ENCODE measurements around the gene BOD1L1.

DNA sequence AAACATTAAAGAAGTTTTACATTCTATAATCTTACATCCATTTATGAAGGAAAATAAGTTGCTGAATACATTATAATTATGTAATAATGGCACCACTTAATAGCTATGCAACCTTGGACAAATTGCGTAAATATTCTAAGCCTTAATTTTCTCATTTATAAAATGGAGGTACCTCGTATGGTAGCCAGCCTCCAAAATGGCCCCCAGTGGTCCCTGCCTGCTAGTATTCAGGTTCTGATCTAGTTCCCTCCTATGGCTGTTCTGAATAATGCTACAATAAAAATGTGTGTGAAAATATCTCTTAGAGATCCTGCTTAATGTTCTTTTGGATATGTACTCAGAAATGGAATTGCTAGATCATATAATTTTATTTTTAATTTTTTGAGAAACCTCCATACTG, 72.2 kb downstream of the BOD1L1 start:
- TF ChIP-seq, protein P1, sequence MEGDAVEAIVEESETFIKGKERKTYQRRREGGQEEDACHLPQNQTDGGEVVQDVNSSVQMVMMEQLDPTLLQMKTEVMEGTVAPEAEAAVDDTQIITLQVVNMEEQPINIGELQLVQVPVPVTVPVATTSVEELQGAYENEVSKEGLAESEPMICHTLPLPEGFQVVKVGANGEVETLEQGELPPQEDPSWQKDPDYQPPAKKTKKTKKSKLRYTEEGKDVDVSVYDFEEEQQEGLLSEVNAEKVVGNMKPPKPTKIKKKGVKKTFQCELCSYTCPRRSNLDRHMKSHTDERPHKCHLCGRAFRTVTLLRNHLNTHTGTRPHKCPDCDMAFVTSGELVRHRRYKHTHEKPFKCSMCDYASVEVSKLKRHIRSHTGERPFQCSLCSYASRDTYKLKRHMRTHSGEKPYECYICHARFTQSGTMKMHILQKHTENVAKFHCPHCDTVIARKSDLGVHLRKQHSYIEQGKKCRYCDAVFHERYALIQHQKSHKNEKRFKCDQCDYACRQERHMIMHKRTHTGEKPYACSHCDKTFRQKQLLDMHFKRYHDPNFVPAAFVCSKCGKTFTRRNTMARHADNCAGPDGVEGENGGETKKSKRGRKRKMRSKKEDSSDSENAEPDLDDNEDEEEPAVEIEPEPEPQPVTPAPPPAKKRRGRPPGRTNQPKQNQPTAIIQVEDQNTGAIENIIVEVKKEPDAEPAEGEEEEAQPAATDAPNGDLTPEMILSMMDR (IDR thresholded peaks at IDR 0.05): no peak
- TF ChIP-seq POLR2AphosphoS5 (IDR thresholded peaks at IDR 0.05; ENCODE audit: low read depth, low read length) (no peak), SIN3A (IDR thresholded peaks at IDR 0.05; ENCODE audit: borderline replicate concordance, insufficient read depth, low read depth, low read length) (no peak), TCF7L2 (IDR thresholded peaks at IDR 0.05; ENCODE audit: low read depth, low read length) (no peak)
- TF ChIP-seq, protein P2, sequence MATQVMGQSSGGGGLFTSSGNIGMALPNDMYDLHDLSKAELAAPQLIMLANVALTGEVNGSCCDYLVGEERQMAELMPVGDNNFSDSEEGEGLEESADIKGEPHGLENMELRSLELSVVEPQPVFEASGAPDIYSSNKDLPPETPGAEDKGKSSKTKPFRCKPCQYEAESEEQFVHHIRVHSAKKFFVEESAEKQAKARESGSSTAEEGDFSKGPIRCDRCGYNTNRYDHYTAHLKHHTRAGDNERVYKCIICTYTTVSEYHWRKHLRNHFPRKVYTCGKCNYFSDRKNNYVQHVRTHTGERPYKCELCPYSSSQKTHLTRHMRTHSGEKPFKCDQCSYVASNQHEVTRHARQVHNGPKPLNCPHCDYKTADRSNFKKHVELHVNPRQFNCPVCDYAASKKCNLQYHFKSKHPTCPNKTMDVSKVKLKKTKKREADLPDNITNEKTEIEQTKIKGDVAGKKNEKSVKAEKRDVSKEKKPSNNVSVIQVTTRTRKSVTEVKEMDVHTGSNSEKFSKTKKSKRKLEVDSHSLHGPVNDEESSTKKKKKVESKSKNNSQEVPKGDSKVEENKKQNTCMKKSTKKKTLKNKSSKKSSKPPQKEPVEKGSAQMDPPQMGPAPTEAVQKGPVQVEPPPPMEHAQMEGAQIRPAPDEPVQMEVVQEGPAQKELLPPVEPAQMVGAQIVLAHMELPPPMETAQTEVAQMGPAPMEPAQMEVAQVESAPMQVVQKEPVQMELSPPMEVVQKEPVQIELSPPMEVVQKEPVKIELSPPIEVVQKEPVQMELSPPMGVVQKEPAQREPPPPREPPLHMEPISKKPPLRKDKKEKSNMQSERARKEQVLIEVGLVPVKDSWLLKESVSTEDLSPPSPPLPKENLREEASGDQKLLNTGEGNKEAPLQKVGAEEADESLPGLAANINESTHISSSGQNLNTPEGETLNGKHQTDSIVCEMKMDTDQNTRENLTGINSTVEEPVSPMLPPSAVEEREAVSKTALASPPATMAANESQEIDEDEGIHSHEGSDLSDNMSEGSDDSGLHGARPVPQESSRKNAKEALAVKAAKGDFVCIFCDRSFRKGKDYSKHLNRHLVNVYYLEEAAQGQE (IDR thresholded peaks at IDR 0.05; ENCODE audit: insufficient read depth in 1 of 2, low read depth in 2 of 2, low read length in 1 of 2): no peak
